Uterus (tissue), 2 donors: ENCODE data around the gene FHIT.

Experiments
- CTCF ChIP-seq, 4 experiments: fragments of 200-600 bp in 2 of 4; fragments of 450-650 bp in 2 of 4; sonication (generic) in 2 of 4; IDR thresholded peaks; one replicate each; pipeline ENCODE4 v1.5.1; 2016 to 2019; ENCODE audit warnings: antibody characterized with exemption in 4 of 4, mild to moderate bottlenecking in 2 of 4, moderate library complexity in 1 of 4
- POLR2A ChIP-seq, 2 donors: fragments of 450-650 bp; IDR thresholded peaks; one replicate each; pipeline ENCODE4 v1.6.1; 2016; ENCODE audit warnings: antibody characterized with exemption in 2 of 2, mild to moderate bottlenecking in 1 of 2, moderate library complexity in 1 of 2

GRCh38 chr3:60269829-60270266 lies 981.4 kb downstream of the FHIT start:
- TF ChIP-seq CTCF (IDR thresholded peaks at IDR 0.05) (no peak), POLR2A (IDR thresholded peaks at IDR 0.05) (no peak)
